22Rv1 (cell line): ENCODE results near the gene NPHP4.

Source experiments
- CTCF ChIP-seq: fragments of 450-650 bp; IDR thresholded peaks from 2 replicates; pipeline ENCODE4 v1.5.1; 2017; ENCODE audit warnings: mild to moderate bottlenecking
- ZFX ChIP-seq: fragments of 450-650 bp; IDR thresholded peaks from 2 replicates; pipeline ENCODE4 v1.6.1; 2017; ENCODE audit warnings: antibody characterized with exemption, borderline replicate concordance

- no peak for TF ChIP-seq CTCF
- no peak for TF ChIP-seq ZFX
These were observed 163.8 kb downstream of the NPHP4 start for GRCh38 chr1:5828308-5828935.
